ENCODE results near the gene NAALADL2. TPM values are rescaled to one million over a fixed set of nuclear protein-coding genes. Genes with fewer than 3 reads are reported as not detected.
"Not testable (repeated sequence)": the region's sequence is repeated elsewhere in the genome, so short reads cannot be mapped to it uniquely, and the experiment has no call there.

The NAALADL2 gene
- total RNA-seq, 1 donor = 13.4 TPM

- DNase-seq (ENCODE audit: low read depth) = no peak
- no peak for TF ChIP-seq CTCF (IDR thresholded peaks at IDR 0.05; ENCODE audit: insufficient read depth, low read depth, low read length)
- H3K4me3 ChIP-seq (ENCODE audit: low read depth, low read length) = no peak overlapping the region
Observed at GRCh38 chr3:175422744-175423143, 563.6 kb downstream of the NAALADL2 start.

GRCh38 chr3:175423848-175424247, 564.7 kb downstream of the NAALADL2 start:
- DNase-seq (ENCODE audit: low read depth); H3K4me3 ChIP-seq (ENCODE audit: low read depth, low read length): not testable (repeated sequence)

GRCh38 chr3:175426805-175427204, 567.7 kb downstream of the NAALADL2 start:
- no peak overlapping the region for H3K4me3 ChIP-seq (ENCODE audit: low read depth, low read length)
- DNase-seq (ENCODE audit: low read depth) = no peak
- TF ChIP-seq CTCF (IDR thresholded peaks at IDR 0.05; ENCODE audit: insufficient read depth, low read depth, low read length) = no peak

- no peak for TF ChIP-seq CTCF (IDR thresholded peaks at IDR 0.05; ENCODE audit: insufficient read depth, low read depth, low read length)
- H3K4me3 ChIP-seq (ENCODE audit: low read depth, low read length) = no peak overlapping the region
- DNase-seq (ENCODE audit: low read depth) = no peak
Observed at GRCh38 chr3:175428466-175428865, 569.3 kb downstream of the NAALADL2 start.

- H3K4me3 ChIP-seq (ENCODE audit: low read depth, low read length) = no peak overlapping the region
- TF ChIP-seq CTCF (IDR thresholded peaks at IDR 0.05; ENCODE audit: insufficient read depth, low read depth, low read length) = no peak
- peak; percentile 36 for DNase-seq (ENCODE audit: low read depth)
Observed at GRCh38 chr3:175430983-175431773, 572.0 kb downstream of the NAALADL2 start.

- DNase-seq (ENCODE audit: low read depth) = peak; percentile 49
- H3K4me3 ChIP-seq (ENCODE audit: low read depth, low read length) = no peak overlapping the region
Observed at GRCh38 chr3:175432376-175433025, 573.4 kb downstream of the NAALADL2 start.

More at GRCh38 chr3:175432376-175433025, 573.4 kb downstream of the NAALADL2 start:
- no peak for TF ChIP-seq CTCF (IDR thresholded peaks at IDR 0.05; ENCODE audit: insufficient read depth, low read depth, low read length)

All from fibroblast of villous mesenchyme (primary cell).